Measurements from ENCODE around the gene FADD. TPM values are rescaled to one million over a fixed set of nuclear protein-coding genes. Genes with fewer than 3 reads are reported as not detected.
"Not testable (repeated sequence)": the region's sequence is repeated elsewhere in the genome, so short reads cannot be mapped to it uniquely, and the experiment has no call there.

Gene FADD
- total RNA-seq, 1 experiment from 2014 or later: 36.0 TPM

DNA sequence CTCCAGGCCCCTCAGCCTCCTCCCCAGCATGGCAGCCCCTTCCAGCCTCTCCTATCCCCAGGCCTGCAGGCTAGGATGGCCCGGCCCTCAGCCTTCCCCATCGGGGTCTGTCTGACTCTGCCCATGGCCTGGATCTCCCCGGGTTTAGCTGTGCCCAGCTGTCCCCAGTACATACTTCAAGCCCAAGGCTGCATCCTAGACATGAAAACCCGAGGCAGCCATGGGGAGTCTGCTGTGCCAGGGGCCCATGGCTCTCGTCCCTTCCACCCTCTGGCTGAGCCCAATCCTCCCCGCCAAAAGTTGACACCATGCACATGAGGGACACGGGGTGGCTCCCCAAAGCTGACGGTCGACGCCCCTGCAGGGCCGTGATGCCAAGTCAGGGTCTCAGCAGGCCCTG lies 22.2 kb upstream of the FADD start:
- DNase-seq (ENCODE audit: low read depth): no peak

DNA sequence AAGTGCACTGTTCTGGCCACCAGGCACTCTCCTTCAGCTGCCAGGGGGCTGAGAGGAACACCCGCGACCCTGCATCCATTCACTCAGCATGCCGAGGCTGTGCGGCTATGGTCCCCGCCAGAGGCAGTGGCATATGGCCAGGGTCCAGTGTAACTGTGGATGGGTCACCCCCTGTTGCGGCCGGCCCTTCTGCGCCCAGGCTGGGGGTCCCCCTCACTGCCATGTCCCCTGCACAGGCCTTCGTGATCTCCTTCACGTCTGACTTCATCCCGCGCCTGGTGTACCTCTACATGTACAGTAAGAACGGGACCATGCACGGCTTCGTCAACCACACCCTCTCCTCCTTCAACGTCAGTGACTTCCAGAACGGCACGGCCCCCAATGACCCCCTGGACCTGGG lies 20.8 kb upstream of the FADD start:
- DNase-seq (ENCODE audit: low read depth): no peak

DNA sequence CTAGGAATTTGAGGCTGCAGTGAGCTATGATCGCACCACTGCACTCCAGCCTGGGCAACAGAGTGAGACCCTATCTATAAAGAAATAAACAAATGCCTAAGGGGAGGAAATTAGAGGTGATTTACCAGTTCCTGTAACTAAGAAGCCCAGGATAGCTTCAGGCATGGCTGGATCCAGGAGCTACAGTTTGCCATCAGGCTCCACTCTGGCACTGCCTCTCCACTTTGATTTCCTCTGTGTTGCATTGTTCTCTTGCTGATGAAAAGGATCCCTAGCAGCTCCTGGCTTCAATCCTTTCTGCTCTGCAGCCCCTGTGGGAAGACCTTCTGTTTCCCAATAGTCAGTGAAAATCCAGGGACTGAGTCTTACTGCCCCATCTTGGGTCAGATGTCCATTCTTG lies 20.1 kb upstream of the FADD start:
- no peak for DNase-seq (ENCODE audit: low read depth)

DNA sequence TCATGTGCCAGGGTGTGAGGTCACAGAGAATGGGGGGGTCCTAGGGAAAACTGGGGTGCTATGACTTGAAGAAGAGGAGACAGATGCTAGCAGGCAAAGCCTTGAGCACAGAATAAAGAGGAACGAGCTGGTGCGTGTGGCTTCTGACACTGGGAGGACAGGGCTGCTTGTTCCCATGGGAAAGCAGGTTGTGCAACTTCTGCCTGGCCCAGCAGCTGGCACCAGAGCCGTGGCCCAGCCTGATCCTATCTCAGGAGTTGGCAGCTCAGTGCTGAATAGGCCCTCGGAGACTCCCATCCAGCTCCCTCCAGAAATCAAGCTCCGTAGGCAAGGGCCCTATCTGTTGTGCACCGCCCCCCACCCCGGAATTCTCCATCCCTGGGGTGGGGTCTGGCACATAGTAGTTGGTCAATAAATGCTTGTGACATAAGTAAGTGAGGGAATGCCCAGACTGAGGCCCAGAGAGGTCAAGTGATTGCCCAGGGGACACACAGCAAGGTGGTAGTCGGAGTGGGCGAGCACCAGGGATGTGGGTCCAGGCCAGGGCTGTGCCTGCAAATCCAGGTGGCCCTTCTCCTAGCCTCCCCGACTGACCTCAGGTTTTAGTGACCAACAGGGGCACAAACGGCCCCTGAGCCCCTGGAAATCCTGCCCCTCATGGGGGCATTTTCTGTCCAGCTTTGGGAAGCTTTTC lies 19.5 kb upstream of the FADD start:
- DNase-seq (ENCODE audit: low read depth): no peak

DNA sequence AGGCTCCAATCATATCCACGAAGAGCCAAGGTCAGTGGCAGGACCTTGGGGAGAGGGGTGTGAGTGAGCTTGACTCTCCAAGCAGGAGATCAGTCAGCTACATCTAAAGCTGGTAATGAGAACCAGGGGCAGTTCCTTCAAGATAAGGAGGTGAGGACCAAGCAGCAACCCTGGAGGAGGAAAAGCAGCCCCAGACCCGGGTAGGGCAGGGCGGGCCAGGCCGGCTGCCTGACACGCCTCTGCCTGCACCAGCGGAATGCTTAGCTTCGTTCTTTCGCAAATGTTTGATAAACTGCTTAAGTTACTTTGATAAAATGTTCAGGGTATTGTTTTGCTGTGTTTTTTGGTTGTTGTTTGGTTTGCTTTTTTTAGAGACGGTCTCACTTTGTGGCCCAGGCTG lies 18.7 kb upstream of the FADD start:
- no peak for DNase-seq (ENCODE audit: low read depth)

DNA sequence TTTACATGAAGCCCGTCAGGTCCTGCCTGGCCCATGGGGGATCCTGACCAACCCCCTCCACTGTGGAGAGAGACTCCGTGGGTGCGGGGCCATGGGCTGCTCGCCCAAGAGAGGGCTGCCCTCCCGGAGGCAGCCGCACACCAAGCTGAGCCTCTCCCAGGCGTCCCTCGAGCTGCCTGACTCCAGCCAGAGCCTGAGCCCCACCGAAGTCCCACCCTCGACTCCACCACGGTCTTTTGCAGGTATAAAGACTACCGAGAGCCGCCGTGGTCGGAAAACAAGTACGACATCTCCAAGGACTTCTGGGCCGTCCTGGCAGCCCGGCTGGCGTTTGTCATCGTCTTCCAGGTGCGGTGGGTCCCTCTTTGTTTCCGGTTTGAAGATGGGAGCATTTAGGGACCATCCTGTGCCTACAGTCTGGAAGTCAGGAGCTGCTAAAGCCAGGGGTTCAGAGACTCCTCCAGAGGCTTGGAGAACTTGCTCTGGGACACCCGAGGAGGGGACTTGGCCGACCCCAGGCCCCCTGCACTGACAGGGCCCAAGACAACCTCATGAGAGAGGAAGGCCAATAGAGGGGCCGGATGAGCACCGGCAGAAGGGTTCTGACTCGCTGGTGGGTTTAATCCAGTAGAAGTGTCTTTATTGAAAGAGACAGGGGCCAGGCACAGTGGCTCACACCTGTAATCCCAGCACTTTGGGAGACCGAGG lies 17.6 kb upstream of the FADD start:
- DNase-seq (ENCODE audit: low read depth): no peak

DNA sequence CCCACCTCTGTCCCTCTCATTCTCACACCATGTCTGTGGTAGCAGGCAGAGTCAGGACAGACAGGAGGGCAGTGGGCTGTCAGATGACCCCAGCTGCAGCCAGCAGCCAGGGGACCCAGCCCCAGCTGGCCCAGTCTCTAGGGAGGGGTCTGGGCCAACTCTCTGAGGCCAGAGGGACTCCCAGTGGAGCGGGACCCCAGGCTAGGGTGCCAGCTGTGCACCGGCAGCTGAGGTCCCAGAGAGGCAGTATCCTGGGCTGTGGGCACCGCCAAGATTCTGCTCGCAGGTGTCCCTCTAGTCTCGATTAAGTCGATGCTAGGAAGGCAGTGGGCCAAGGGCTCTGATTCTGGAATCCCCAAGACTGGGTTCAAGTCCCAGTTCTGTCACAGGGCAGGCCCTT lies 16.7 kb upstream of the FADD start:
- DNase-seq (ENCODE audit: low read depth): no peak

DNA sequence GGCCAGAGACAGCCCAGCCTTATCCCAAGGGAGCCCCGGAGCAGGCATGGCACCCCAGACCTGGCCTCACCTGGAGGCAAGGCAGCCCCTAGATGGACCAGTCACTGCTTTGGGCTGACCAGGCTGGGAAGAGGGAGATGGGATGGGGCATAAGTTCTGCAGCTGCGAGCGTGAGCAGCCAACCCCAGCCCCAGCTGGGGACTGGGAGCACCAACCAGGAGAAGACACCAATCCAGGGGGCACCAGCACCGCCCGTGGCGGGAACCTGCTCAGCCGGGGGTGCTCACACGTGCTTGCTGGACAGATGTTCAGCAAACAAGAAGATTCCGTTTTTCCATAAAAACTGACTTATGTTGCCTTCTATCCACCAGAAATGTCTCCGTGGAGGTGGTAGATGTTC lies 16.2 kb upstream of the FADD start:
- no peak for DNase-seq (ENCODE audit: low read depth)

DNA sequence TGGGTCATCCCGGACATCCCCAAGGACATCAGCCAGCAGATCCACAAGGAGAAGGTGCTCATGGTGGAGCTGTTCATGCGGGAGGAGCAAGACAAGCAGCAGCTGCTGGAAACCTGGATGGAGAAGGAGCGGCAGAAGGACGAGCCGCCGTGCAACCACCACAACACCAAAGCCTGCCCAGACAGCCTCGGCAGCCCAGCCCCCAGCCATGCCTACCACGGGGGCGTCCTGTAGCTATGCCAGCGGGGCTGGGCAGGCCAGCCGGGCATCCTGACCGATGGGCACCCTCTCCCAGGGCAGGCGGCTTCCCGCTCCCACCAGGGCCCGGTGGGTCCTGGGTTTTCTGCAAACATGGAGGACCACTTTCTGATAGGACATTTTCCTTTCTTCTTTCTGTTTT lies 15.3 kb upstream of the FADD start:
- no peak for DNase-seq (ENCODE audit: low read depth)

DNA sequence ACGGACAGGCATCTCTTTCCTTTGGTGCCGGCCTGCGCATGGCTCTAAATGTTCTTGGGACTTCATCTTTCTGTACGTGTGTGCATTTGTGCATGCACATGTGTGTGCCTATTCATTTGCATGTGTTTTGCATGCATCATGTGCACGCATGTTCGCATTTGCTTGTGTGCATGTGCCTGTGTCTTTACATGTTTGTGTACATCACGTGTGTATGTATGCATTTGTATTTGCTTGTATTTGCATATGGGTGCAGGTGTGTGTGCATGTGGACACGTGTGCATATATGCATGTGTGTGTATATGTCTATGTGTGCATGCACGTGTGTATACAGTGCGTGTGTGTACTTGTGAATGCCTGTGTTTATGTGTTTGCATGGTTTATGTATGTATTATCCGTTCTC lies 13.5 kb upstream of the FADD start:
- no peak for DNase-seq (ENCODE audit: low read depth)

DNA sequence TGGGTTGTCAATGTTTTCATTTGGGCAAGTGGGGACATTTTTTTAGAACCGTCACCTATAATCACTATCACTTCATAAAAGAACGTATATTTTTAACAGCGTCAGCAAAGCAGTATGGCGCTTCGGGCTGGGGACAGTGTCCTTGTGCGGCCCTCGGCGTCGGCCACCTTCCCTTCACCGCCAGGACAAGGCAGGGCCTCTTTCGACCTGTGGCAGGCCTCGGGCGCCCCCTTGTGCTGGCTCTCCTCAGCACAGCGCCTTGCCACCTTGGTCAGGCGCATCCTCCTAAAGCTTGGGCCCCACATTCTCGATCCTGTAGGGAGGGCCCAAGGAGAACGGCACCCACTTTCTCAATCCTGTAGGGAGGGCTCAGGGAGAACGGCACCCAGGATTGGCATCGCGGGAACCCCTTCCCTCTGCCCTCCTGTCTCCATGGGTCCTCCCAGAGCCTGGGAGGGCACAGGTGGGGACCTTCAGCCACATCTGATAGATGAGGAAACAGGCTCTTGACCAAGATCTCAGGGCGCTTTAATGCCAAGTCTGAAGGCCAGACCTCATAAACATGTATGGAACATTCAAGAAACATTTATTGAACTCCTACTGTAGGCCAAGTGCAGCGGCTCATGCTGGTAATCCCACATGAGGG lies 11.5 kb upstream of the FADD start:
- DNase-seq (ENCODE audit: low read depth): peak; percentile 60

DNA sequence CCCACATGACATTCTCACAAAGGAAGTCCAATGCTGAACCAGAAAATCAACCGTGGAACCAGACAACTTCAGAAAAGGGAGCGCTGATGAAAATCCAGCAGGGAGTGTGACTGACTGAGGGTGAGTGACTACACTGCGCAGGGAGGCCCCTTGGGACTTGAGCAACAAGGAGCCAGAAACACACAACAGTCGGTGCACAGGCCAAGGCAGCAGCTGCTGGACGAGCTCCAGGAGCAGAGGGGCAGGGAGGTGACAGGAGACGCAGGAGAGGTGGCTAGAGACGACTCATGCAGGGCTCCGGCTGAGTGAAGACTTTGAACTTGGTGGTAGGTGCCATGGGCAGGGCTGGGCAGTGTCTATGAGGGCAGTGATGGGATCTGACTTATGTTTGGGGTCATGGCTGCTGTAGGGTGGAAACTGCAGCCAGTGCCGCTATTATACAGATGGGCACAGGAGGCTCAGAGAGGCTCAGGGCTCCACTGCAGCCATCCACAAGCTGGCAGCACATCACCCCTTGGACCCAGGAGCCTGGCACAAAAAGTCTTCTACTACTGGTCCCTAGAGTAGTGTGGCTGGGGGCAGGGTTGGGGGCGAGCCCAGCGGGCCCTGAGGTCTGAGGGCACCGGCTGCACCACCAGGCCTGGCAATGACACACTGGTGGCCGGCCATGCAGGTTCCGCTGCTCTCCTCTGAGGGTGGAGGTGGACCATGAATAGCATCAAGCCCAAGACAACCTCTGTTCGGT lies 10.3 kb upstream of the FADD start:
- DNase-seq (ENCODE audit: low read depth): no peak

DNA sequence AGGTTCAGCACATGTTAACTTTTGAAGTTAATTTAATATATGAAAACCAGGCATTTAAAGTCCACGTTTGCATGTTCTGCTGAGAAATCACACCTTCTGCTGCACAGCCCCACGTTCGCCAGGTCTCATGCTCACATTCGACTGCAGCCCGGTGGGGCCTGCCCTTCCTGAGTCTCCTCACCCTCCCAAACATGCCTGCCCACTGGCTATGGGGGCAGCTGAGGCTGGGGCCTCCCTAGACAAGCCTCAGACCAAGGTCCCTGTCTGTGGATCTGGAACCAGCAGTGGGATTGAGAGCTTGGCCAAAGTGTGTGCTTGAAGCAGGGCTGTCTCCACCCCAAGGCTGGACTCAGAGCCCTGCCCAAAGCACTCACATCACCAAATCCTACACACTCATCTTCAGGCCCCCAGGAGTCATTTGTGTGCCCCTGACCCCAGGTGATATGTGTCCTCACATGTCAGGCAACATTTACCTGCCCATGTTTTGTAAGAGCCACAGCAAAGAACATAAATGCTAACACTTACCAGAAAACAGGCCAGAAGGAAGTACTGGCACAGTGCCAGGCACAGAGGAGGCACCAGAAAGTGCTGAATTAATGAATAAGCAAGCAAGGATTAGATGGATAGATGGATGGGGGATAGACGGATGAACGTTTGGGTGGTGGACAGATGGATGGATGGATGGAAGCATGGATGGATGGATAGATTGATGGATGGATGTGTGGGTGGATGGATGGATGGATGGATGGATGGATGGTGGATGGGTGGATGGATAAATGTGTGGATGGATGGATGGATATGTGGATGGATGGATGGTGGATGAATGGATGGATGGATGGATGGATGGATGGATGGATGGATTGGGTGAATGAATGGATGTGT lies 9.4 kb upstream of the FADD start:
- DNase-seq (ENCODE audit: low read depth): no peak

DNA sequence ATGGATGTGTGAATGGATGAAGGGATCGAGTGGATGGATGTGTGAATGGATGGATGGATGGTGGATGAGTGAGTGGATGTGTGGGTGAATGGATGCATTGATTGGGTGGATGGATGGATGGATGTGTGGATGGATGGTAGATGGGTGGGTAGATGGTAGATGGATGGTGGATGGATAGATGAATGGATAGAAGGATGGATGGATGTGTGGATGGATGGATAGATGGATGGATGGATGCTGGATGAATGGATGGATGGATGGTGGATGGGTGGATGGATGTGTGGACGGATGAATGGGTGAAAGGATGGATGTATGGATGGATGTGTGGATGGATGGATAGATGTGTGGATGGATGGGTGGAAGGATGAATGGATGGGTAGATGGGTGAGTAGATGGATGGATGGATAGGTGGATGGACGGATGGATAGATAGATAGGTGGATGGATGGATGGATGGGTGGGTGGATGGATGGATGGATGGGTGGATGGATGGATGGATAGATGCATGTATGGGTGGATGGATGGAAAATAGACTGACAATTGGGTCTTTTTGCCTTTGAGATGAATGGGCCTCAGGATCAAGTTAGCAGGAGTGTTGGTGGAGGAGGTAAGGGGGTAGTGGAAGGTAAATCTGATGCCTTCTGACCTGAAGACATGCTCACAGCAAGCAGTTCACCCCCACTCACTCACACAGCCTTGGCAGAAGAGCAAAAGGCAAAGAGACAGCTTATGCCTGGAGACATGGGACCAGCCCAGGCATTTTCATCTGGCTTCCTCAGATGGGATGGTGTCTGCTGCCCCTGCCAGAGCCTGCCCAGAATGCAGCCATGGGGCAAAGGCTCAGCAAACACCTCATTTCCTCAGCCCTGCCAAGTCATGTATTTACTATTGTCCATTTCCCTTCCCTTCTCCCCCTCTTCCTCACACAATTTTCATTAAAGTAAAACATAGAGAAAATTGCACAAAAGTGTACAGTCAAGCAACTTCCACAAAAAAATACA lies 8.0 kb upstream of the FADD start:
- no peak for DNase-seq (ENCODE audit: low read depth)

DNA sequence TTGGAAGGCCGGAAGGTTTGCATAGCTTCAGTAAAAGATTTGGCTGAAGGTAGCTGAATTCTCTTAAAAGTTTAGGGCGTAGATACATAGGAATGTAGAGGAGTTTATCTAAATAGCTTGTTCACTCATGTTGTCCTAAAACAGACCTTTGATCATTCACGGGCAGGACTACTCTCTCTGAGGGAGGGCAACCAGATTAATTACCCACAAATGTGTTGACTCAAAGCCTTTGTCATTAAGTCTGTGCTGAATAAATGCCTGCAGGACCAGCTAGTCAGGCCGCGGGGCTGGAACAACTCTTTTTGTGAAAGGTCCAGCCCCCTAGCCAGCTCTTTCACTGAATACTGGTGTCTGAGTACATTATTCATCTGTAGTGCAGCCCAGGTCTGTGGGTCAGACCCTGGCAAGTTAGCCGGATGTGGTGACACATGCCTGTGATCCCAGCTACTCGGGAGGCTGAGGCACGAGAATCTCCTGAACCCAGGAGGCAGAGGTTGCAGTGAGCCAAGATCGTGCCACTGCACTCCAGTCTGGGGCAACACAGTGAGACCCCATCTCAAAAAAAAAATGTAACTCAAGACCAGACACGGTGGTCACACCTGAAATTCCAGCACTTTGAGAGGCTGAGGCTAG lies 2.8 kb upstream of the FADD start:
- peak; percentile 68 for DNase-seq (ENCODE audit: low read depth)

DNA sequence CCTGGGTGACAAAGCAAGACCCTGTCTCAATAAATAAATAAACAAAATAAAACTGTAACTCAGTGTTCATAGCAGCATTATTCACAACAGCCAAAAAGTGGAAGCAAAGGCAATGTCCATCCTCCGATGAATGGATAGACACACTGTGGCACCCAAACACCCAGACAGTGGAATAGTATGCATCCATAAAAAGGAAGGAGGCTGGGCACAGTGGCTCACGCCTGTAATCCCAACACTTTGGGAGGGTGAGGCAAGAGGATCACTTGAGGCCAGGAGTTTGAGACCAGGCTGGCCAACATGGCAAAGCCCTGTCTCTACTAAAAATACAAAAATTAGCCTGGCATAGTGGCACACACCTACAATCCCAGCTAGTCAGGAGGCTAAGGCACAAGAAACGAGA lies 2.0 kb upstream of the FADD start:
- not testable (repeated sequence) for DNase-seq (ENCODE audit: low read depth)

DNA sequence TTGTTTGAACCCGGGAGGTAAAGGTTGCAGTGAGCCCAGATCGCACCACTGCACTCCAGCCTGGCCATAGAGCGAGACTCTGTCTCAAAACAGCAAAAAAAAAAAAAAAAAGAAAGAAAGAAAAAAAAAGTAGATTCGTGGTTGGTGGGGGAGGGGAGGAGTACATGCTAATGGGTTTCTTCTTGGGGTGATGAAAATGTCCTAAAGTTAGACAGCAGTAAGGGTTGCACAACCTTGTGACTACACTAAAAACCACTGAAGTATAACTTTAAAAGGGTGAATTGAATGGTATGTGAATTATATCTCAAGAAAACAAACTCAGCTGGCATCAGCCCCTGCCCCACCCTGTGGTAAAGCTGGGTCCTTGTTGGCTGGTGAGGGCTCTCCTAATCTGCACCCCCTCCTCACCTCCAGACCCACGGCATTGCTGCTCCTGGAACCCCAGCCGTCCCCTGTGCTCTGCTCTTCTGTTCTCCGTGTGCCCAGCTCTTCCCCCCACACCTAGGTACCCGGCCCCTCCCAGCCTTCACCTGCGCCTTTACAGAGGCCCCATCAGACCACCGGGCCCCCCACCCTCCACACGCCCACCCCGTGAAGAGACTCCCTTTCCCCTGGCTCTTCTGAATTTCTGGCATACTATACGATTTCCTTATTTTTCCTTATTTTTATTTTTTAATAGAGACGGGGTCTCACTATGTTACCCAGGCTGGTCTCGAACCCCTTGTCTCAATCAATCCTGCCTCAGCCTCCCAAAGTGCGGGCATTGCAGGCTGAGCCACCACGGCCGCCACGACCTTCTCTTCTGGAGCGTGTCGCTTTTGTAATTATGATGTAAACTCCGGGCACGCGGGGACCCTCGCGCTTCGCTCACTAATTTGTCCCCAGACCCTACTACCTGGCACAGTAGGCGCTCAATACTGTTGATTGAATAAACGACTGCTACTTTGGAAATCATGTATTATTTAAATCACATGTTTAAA lies 924 bp upstream of the FADD start:
- no peak for DNase-seq (ENCODE audit: low read depth)

DNA sequence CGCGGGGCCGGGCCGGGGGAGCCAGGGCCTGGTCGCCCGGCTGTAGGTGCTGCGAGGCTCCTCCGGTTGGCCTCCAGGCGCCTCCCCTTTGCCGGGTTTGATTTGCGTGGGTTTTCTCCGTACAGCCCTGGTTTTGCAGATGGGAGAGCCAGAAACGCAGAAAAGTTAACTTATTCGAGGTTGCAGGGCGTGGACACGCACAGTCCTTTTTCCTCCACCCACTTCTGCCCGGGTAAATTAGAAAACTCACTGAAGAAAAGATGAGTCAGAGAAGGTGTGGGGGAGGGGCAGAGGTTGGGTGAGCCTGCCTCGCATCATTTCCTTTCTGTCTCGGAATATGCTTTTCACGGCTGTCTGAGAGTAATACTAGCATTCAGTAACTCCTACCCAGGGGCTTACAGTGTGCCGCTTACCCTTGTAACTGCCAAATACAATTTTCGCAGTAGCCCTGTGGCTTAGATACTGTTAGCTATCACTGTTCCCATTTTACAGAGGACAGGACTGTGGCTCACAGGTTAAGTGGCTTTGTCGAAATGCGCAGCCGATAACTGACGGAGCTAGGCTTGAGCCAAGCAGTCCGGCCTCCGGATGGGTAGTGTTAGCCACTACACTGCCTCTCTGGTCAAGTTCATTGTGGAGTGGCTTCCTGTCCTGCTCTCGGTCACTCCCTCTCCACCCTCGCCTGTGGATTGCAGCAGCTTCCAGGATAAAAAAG lies 812 bp downstream of the FADD start:
- peak; percentile 90 for DNase-seq (ENCODE audit: low read depth)

All from RPMI7951 (cell line).